GM12878 (cell line): ENCODE results near the gene SSPN. TPM values are rescaled to one million over a fixed set of nuclear protein-coding genes. Genes with fewer than 3 reads are reported as not detected.

Experiments used
- ATAC-seq: fragments of 200-7000 bp; cut with Tn5 transposase; 3 replicates; pipeline ENCODE4 v1.9.1; 2020; ENCODE audit warnings: mild to moderate bottlenecking, moderate library complexity
- BruUV-seq: library from RNA; stranded (reverse); fragments of 400-500 nt; replicated peaks from 2 replicates; lab custom pipeline; 2021; lab: Mats Ljungman, UMichigan
- CTCF ChIA-PET: fragments of 300-600 bp; sonication (Branson Sonifier 250); formaldehyde crosslinking; extraction: SDS; loops from one replicate; lab custom pipeline; 2021; ENCODE audit warnings: inconsistent platforms; lab: Yijun Ruan, JAX
- POLR2A ChIA-PET: fragments of 350-600 bp; formaldehyde crosslinking; extraction: SDS; loops from one replicate; lab custom pipeline; 2021; ENCODE audit warnings: inconsistent platforms; lab: Charles Lee
- RAD21 ChIA-PET: fragments of 300-600 bp; sonication (Branson Sonifier 250); formaldehyde crosslinking; loops from one replicate; lab custom pipeline; 2023; ENCODE audit warnings: antibody characterized with exemption; ENCODE audit not compliant: unreplicated experiment; lab: Charles Lee
- SMC1A ChIA-PET: fragments of 300-600 bp; sonication (Branson Sonifier 250); formaldehyde crosslinking; loops from one replicate; lab custom pipeline; 2023; ENCODE audit not compliant: unreplicated experiment, uncharacterized antibody; lab: Charles Lee
- DNase-seq: peaks from one replicate; pipeline ENCODE4 v3.0.0-alpha.2; 2011; ENCODE audit warnings: low read depth, low spot score
- FAIRE-seq: peaks from 3 replicates; lab custom pipeline; 2011; peaks lifted over from hg19 to GRCh38; lab: Jason Lieb, UNC
- H2AFZ ChIP-seq: 2 replicates; pipeline ENCODE4 v1.6.0; 2011; ENCODE audit warnings: low read depth, low read length, control low read depth; ENCODE audit not compliant: control insufficient read depth
- H3K27ac ChIP-seq: 2 replicates; pipeline ENCODE4 v1.5.1; 2011; ENCODE audit warnings: control low read depth; ENCODE audit not compliant: control insufficient read depth, insufficient read depth
- H3K27me3 ChIP-seq, 2 experiments: replicated peaks in 1 of 2; 2 replicates each; pipeline versions ENCODE4 v1.6.0 to v1.6.1; 2011; ENCODE audit warnings: low read length in 1 of 2; ENCODE audit not compliant: control insufficient read depth in 2 of 2, insufficient read depth in 2 of 2
- H3K36me3 ChIP-seq, 2 experiments: 2 replicates each; pipeline ENCODE4 v1.5.1; 2011; ENCODE audit warnings: low read length in 1 of 2; ENCODE audit not compliant: control insufficient read depth in 2 of 2, insufficient read depth in 2 of 2
- H3K4me1 ChIP-seq: 2 replicates; pipeline ENCODE4 v1.6.1; 2011; ENCODE audit warnings: mild to moderate bottlenecking, low read length, moderate library complexity, mixed read lengths; ENCODE audit not compliant: control insufficient read depth, insufficient read depth
- H3K4me2 ChIP-seq: 2 replicates; pipeline ENCODE4 v1.6.0; 2011; ENCODE audit warnings: control low read depth; ENCODE audit not compliant: control insufficient read depth, insufficient read depth
- H3K4me3 ChIP-seq: fragments of 200-600 bp; sonication (generic); 2 replicates; pipeline ENCODE4 v1.5.1; 2016
- H3K79me2 ChIP-seq: 2 replicates; pipeline ENCODE4 v1.6.0; 2011; ENCODE audit warnings: low read length; ENCODE audit not compliant: control insufficient read depth, insufficient read depth
- H3K9ac ChIP-seq: 2 replicates; pipeline ENCODE4 v1.8.0; 2011; ENCODE audit warnings: low read length, control low read depth, mixed read lengths; ENCODE audit not compliant: control insufficient read depth, insufficient read depth
- H3K9me3 ChIP-seq: replicated peaks from 3 replicates; pipeline ENCODE4 v1.5.1; 2011; ENCODE audit warnings: mild to moderate bottlenecking, low read length; ENCODE audit not compliant: control insufficient read depth, insufficient read depth
- H4K20me1 ChIP-seq: 2 replicates; pipeline ENCODE4 v1.6.0; 2011; ENCODE audit not compliant: control insufficient read depth, insufficient read depth
- CHD1 ChIP-seq: IDR thresholded peaks from 2 replicates; pipeline ENCODE4 v1.6.1; 2012; ENCODE audit warnings: low read depth, low read length, improper control_type of control experiment
- GABPA ChIP-seq: IDR thresholded peaks from 2 replicates; pipeline ENCODE4 v1.6.1; 2014; ENCODE audit warnings: antibody characterized with exemption, low read depth, mild to moderate bottlenecking, inconsistent platforms
- HDAC6 ChIP-seq: fragments of 200-600 bp; sonication (generic); IDR thresholded peaks from one replicate; pipeline ENCODE4 v1.8.0; 2017; ENCODE audit warnings: antibody characterized with exemption; ENCODE audit not compliant: unreplicated experiment
- NBN ChIP-seq: fragments of 450-650 bp; IDR thresholded peaks from 2 replicates; pipeline ENCODE4 v1.6.1; 2016
- SIX5 ChIP-seq: IDR thresholded peaks from 2 replicates; pipeline ENCODE4 v1.6.1; 2011; ENCODE audit warnings: mild to moderate bottlenecking, low read depth, low read length, moderate library complexity; ENCODE audit not compliant: severe bottlenecking
- SRF ChIP-seq, 2 experiments: IDR thresholded peaks; 2 replicates each; pipeline ENCODE4 v1.6.1; 2011; ENCODE audit warnings: low read depth in 2 of 2, low read length in 2 of 2, mild to moderate bottlenecking in 1 of 2, moderate library complexity in 1 of 2
- STAT1 ChIP-seq: fragments of 450-650 bp; conservative IDR thresholded peaks from 2 replicates; pipeline ENCODE4 v1.6.1; 2014; ENCODE audit warnings: antibody characterized with exemption, mild to moderate bottlenecking
- STAT3 ChIP-seq: IDR thresholded peaks from 2 replicates; pipeline ENCODE4 v1.6.1; 2011; ENCODE audit warnings: low read depth, low read length, improper control_type of control experiment
- SUPT20H ChIP-seq: IDR thresholded peaks from 2 replicates; pipeline ENCODE4 v1.6.1; 2011; ENCODE audit warnings: low read depth, mild to moderate bottlenecking, low read length, moderate library complexity, borderline replicate concordance; ENCODE audit not compliant: control insufficient read depth
- ZNF592 ChIP-seq: fragments of 450-650 bp; IDR thresholded peaks from 2 replicates; pipeline ENCODE4 v1.6.1; 2017; ENCODE audit warnings: mild to moderate bottlenecking, moderate library complexity
- ZNF687 ChIP-seq: fragments of 450-650 bp; IDR thresholded peaks from 2 replicates; pipeline ENCODE4 v1.6.1; 2017; ENCODE audit warnings: mild to moderate bottlenecking, moderate library complexity
- WGBS: methylation state at CpG from one replicate; pipeline ENCODE4 v1.1.6; 2016; ENCODE audit warnings: low lambda C conversion rate; ENCODE audit not compliant: insufficient replicate concordance, insufficient coverage; ENCODE audit errors: missing lambda C conversion rate; 5-methylcytosine and 5-hydroxymethylcytosine counted together
- in situ Hi-C: fragments of 300-500 bp; cut with MboI; formaldehyde crosslinking; loops from 9 replicates; pipeline ENCODE4 v1.14.3; 2018; ENCODE audit warnings: mixed read lengths
- intact Hi-C: fragments of 100-400 bp; cut with micrococcal nuclease; formaldehyde crosslinking; loops from one replicate; pipeline ENCODE4 v1.14.2; 2022; ENCODE audit not compliant: unreplicated experiment
- polyA plus RNA-seq, 11 experiments: library from polyadenylated mRNA; depleted of rRNA in 4 of 11; unstranded in 6 of 11; stranded (reverse) in 5 of 11; fragments of >200 nt; fragmentation: Nextera tagmentation in 4 of 11; fragmentation: Illumina TruSeq in 1 of 11; extraction: Ambion mirVana in 4 of 11; extraction: Trizol in 1 of 11; gene quantifications; 1 replicate in 1 of 11; 2 replicates in 10 of 11; pipeline versions ENCODE4 v1.2.1 to v1.2.3, GENCODE V29; 2011 to 2016; ENCODE audit warnings: inconsistent platforms in 2 of 11, missing spikeins in 2 of 11, low read depth in 1 of 11
- total RNA-seq, 4 experiments: library from RNA; depleted of rRNA in 3 of 4; stranded (reverse); fragments of >200 nt in 3 of 4; fragmentation: Illumina TruSeq in 1 of 4; extraction: Trizol in 1 of 4; gene quantifications; 2 replicates each; pipeline versions ENCODE4 v1.2.1 to v1.2.3, GENCODE V29; 2013 to 2021
- TF ChIP-seq, protein P1 (sequence below): IDR thresholded peaks from 2 replicates; pipeline ENCODE4 v1.6.1; 2012; ENCODE audit warnings: low read depth, low read length, improper control_type of control experiment

SSPN gene
- total and polyA plus RNA-seq, 10 of the 15 experiments (the other 5 are each of a cell fraction or from before 2014, with no cell fraction given), result 0.04 to 0.41 (median 0.28) TPM; not detected in 5

DNA sequence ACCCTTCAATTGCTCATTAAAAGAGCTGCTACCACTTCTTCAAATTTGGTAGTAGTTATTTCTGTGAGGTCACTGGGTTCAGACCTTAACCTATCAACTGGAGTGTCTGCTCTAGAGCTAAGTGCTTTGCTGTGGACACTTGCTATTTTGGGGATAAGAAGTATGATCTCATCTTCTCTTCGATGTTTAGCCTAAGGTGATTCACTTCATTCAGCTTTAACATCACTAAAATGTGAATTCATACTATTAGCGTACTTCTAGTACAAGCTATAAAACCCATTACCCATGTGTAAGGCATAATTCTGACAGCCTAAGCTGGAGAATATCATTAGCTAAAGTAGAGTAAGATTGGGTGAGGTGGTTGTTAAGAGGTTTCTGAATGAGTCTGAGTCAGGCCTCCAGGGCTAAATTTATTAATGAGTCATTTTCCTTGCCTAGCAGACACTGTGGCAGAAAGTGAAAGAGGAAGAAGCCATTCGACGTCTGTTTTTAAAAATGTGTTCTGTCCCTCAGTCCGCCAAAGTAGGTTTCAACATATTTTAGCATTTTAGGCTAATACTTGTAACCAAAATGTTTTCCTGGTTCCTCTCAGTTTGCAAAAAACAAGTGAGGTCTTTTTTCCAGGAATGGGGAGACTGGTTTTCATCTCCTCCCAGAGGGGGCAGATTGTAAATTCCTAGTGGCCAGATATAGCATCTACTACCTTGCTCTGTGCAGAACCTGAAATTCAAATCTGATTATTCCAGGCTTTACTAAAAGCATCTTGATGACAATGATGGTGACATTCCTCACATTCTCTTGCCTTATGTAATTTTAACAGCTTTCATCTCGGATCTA, 103.6 kb downstream of the SSPN start:
- no peaks in the 10 kb centered on the region for H3K79me2 ChIP-seq
- H3K27ac ChIP-seq, result peak overlapping the region; percentile 61; the same call in 1 of the 2 replicates
- no peak overlapping the region; the same call in 1 of the 2 replicates for H2AFZ ChIP-seq
- 0 out of 2 replicates have a peak overlapping the region, but pooled peaks have one; percentile 4 for H3K4me3 ChIP-seq
- no peaks in the 10 kb centered on the region for H3K36me3 ChIP-seq
- no peaks in the 10 kb centered on the region for H4K20me1 ChIP-seq
- BruUV-seq, result no TSS peak
- under 1% methylated on average over 6 of the region's 6 CpGs for WGBS
- peak overlapping the region; percentile 79 for H3K4me2 ChIP-seq
- H3K9ac ChIP-seq, result no peak overlapping the region
- ChIA-PET RAD21 (interaction anchor here (0.6 to 5.7 kb wide), 29 partner anchors 8 to 201 kb away, joined by 3 to 111 read pairs (median 5); partner anchors contain the start of gene BHLHE41), POLR2A (interaction anchor here (0.6 to 4.3 kb wide), 10 partner anchors 17 to 491 kb away, joined by 3 to 41 read pairs (median 4); no protein-coding TSS in a partner anchor), CTCF (interaction anchor here (0.7 to 3.4 kb wide), 19 partner anchors 9 to 419 kb away, joined by 3 to 46 read pairs (median 4); no protein-coding TSS in a partner anchor), SMC1A (interaction anchor here (0.6 to 11.1 kb wide), 35 partner anchors 12 to 184 kb away, joined by 3 to 203 read pairs (median 4); partner anchors contain the start of gene SSPN)
- FAIRE-seq (peak; percentile 96), DNase-seq (peak; percentile 91), ATAC-seq (peak; percentile 98)
- H3K9me3 ChIP-seq, result no peaks in the 10 kb centered on the region
- in situ Hi-C loops (no loop called here), intact Hi-C loops (loop anchor here (1.0 kb wide), 2 partner anchors 25 to 143 kb away; no protein-coding TSS in a partner anchor)
- H3K4me1 ChIP-seq, result peaks cover 20% of the 10 kb centered on the region
- no peaks in the 10 kb centered on the region; a peak in 1 of 4 replicates for H3K27me3 ChIP-seq
- no peak for TF ChIP-seq SIX5
- no peak for TF ChIP-seq ZNF687
- TF ChIP-seq STAT3, result peak; percentile 18; the same call in 1 of the 2 replicates
- no peak for TF ChIP-seq CHD1
- no peak for TF ChIP-seq SUPT20H
- TF ChIP-seq, protein P1, sequence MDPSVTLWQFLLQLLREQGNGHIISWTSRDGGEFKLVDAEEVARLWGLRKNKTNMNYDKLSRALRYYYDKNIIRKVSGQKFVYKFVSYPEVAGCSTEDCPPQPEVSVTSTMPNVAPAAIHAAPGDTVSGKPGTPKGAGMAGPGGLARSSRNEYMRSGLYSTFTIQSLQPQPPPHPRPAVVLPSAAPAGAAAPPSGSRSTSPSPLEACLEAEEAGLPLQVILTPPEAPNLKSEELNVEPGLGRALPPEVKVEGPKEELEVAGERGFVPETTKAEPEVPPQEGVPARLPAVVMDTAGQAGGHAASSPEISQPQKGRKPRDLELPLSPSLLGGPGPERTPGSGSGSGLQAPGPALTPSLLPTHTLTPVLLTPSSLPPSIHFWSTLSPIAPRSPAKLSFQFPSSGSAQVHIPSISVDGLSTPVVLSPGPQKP, result no peak
- TF ChIP-seq SRF (IDR thresholded peaks at IDR 0.05; ENCODE audit: low read depth in 2 of 2, low read length in 2 of 2), result no peak
- peak; percentile 65; the same call in 1 of the 2 replicates for TF ChIP-seq GABPA
- TF ChIP-seq HDAC6, result no peak
- peak; percentile 87 for TF ChIP-seq NBN
- TF ChIP-seq STAT1, result 0 out of 2 replicates have a peak, but pooled peaks have one; percentile 55
- TF ChIP-seq ZNF592, result no peak
